Heart right ventricle (tissue), 16 donors: ENCODE results near the gene ADK. TPM values are rescaled to one million over a fixed set of nuclear protein-coding genes. Genes with fewer than 3 reads are reported as not detected.

Experiments used
- ATAC-seq, 8 donors: fragments of 200-7000 bp; cut with Tn5 transposase; one replicate each; pipeline ENCODE4 v1.9.1; 2020; ENCODE audit warnings: mild to moderate bottlenecking in 8 of 8, moderate library complexity in 8 of 8, moderate number of reproducible peaks in 1 of 8
- DNase-seq, 2 donors: peaks; one replicate each; pipeline ENCODE4 v3.0.0-alpha.2; 2020
- H3K27ac ChIP-seq, 10 donors: fragments of 200-600 bp; sonication (generic) in 2 of 10; one replicate each; pipeline versions ENCODE4 v1.5.0 to v1.8.0; 2020 to 2022; ENCODE audit warnings: mild to moderate bottlenecking in 3 of 10
- H3K27me3 ChIP-seq, 7 donors: fragments of 200-600 bp; one replicate each; pipeline ENCODE4 v1.8.0; 2021 to 2022; ENCODE audit warnings: mild to moderate bottlenecking in 2 of 7
- H3K36me3 ChIP-seq, 9 donors: fragments of 200-600 bp; sonication (generic) in 1 of 9; one replicate each; pipeline versions ENCODE4 v1.5.0 to v1.8.0; 2020 to 2022; ENCODE audit warnings: mild to moderate bottlenecking in 2 of 9
- H3K4me1 ChIP-seq, 9 donors: fragments of 200-600 bp; sonication (generic) in 1 of 9; one replicate each; pipeline versions ENCODE4 v1.5.0 to v1.8.0; 2020 to 2022; ENCODE audit warnings: mild to moderate bottlenecking in 4 of 9
- H3K4me3 ChIP-seq, 10 donors: fragments of 200-600 bp; sonication (generic) in 2 of 10; one replicate each; pipeline versions ENCODE4 v1.5.0 to v1.8.0; 2020 to 2022; ENCODE audit warnings: mild to moderate bottlenecking in 7 of 10, moderate library complexity in 2 of 10
- H3K9me3 ChIP-seq, 11 donors: fragments of 200-600 bp in 10 of 11; sonication (generic) in 2 of 11; one replicate each; pipeline versions ENCODE4 v1.5.0 to v1.8.0; 2013 to 2022; ENCODE audit warnings: mild to moderate bottlenecking in 2 of 11, control low read depth in 1 of 11, moderate library complexity in 1 of 11
- CTCF ChIP-seq, 9 donors: fragments of 200-600 bp; sonication (generic) in 2 of 9; IDR thresholded peaks; one replicate each; pipeline versions ENCODE4 v1.5.0 to v1.8.0; 2021 to 2022; ENCODE audit warnings: antibody characterized with exemption in 9 of 9, mild to moderate bottlenecking in 5 of 9, moderate library complexity in 1 of 9
- whole genome bisulfite sequencing, 2 donors: extraction: QIAGEN DNeasy Blood & Tissue Kit; methylation state at CpG; one replicate each; pipeline ENCODE4 v1.1.7; 2013; ENCODE audit warnings: inconsistent platforms in 1 of 2; 5-methylcytosine and 5-hydroxymethylcytosine counted together
- intact Hi-C, 10 donors: fragments of 100-400 bp; cut with DNase I; formaldehyde crosslinking; loops; one replicate each; pipeline versions ENCODE4 v1.11.1 to v1.14.2; 2022
- polyA plus RNA-seq, 2 donors: library from polyadenylated mRNA; stranded (reverse); fragments of 200-250 nt; gene quantifications; one replicate each; pipeline ENCODE4 v1.2.3, GENCODE V29; 2013
- total RNA-seq, 10 donors: library from RNA; stranded (reverse); fragmentation: NEBNext Ultra II Directional in 3 of 10; extraction: Animal tissue kit (Norgen Biotek cat#: 25700) in 3 of 10; gene quantifications; one replicate each; pipeline versions ENCODE4 v1.2.1 to v1.2.4, GENCODE V29; 2021 to 2023
- donor health status: Arrhythmogenic right ventricular cardiomyopathy.
- donor health status: ischemic (EF 13 %, LVEDD 7.1; RV severe dilation, severe dysfunction).
- donor health status: healthy with polysubstance abuse.
- donor health status: DM: no; HTN: yes; CAD: no.
- donor health status: DM: no; HTN: no; CAD: no.
- donor health status: ischemic (EF 25% LVEDD 6.9; RV normal size, moderate dysfunction).
- donor health status: ischemic (EF 25% LVEDD 5.7; RV mildly dilated, moderate dysfunction).
- donor health status: healthy.
- donor health status: DM: yes; HTN: yes; CAD: no.
- donor health status: Ischemic cardiomyopathy.
- donor health status: ischemic (EF 35%, LVEDD 5.7; RV mildly dilated, moderate dysfunction).
- donor health status: nonischemic (EF 11% LVEDD 7.7; RV severe dilation, severe dysfunction).
- donor health status: DM: yes; HTN: yes; CAD: no.
- donor health status: PGD.
- donor health status: ischemic (EF 29% LVEDD 5.4; RV normal size, mild dysfunction).
- donor health status: nonischemic (EF 23%, LVEDD 6.1; RV moderate dilation, normal function).

The ADK gene
- total and polyA plus RNA-seq, 12 donors = 13.0 to 50.0 (median 39.1) TPM

GRCh38 chr10:74118804-74119203, 32.2 kb upstream of the ADK start:
- Histone ChIP-seq H3K9me3 (no peaks in the 10 kb centered on the region), H3K27ac (peak overlapping the region in 4 of 10 donors; percentile 21 to 54 (median 38)), H3K36me3 (peaks cover 0 to 100% (median 86%) of the 10 kb centered on the region in 9 donors), H3K4me1 (peaks cover 0 to 30% (median 14%) of the 10 kb centered on the region in 9 donors), H3K27me3 (no peaks in the 10 kb centered on the region), H3K4me3 (no peak overlapping the region)
- intact Hi-C loops = no loop called here
- no peak for TF ChIP-seq CTCF (IDR thresholded peaks at IDR 0.05)
- DNase-seq = no peak
- peak in 3 of 8 donors; percentile 18 to 50 (median 25) for ATAC-seq
- 74 to 79% methylated on average over 3 of the region's 3 CpGs for WGBS, 2 donors

GRCh38 chr10:74120911-74121310, 30.1 kb upstream of the ADK start:
- TF ChIP-seq CTCF (IDR thresholded peaks at IDR 0.05) = no peak
- H3K27ac ChIP-seq = peak overlapping the region in 1 of 10 donors; percentile 12
- peaks cover 0 to 100% (median 86%) of the 10 kb centered on the region in 9 donors for H3K36me3 ChIP-seq
- no peaks in the 10 kb centered on the region for H3K27me3 ChIP-seq
- H3K9me3 ChIP-seq = no peaks in the 10 kb centered on the region
- intact Hi-C loops = no loop called here
- H3K4me3 ChIP-seq = no peak overlapping the region
- DNase-seq (no peak), ATAC-seq (no peak)
- WGBS, 2 donors = 30 to 31% methylated on average over 1 of the region's 1 CpG
- H3K4me1 ChIP-seq = peaks cover 0 to 28% (median 12%) of the 10 kb centered on the region in 9 donors

- peak overlapping the region in 1 of 10 donors; percentile 12 for H3K27ac ChIP-seq
- H3K36me3 ChIP-seq = peaks cover 0 to 100% (median 86%) of the 10 kb centered on the region in 9 donors
- no peak for ATAC-seq
Observed at GRCh38 chr10:74121368-74121767, 29.7 kb upstream of the ADK start.

GRCh38 chr10:74122060-74122459, 29.0 kb upstream of the ADK start:
- DNase-seq = no peak
- Histone ChIP-seq H3K4me3 (no peak overlapping the region), H3K27ac (no peak overlapping the region), H3K27me3 (no peaks in the 10 kb centered on the region), H3K36me3 (peaks cover 0 to 100% (median 86%) of the 10 kb centered on the region in 9 donors), H3K9me3 (no peaks in the 10 kb centered on the region), H3K4me1 (peaks cover 0 to 28% (median 12%) of the 10 kb centered on the region in 9 donors)
- ATAC-seq = no peak
- 68 to 69% methylated on average over 3 of the region's 3 CpGs for WGBS, 2 donors
- no peak for TF ChIP-seq CTCF (IDR thresholded peaks at IDR 0.05)
- intact Hi-C loops = no loop called here

More at GRCh38 chr10:74121368-74121767, 29.7 kb upstream of the ADK start:
- no peak for TF ChIP-seq CTCF (IDR thresholded peaks at IDR 0.05)
- Histone ChIP-seq H3K9me3 (no peaks in the 10 kb centered on the region), H3K27me3 (no peaks in the 10 kb centered on the region), H3K4me3 (no peak overlapping the region), H3K4me1 (peaks cover 0 to 28% (median 12%) of the 10 kb centered on the region in 9 donors)
- DNase-seq = no peak
- 79 to 90% methylated on average over 1 of the region's 1 CpG for WGBS, 2 donors
- intact Hi-C loops = no loop called here
